GM18507 (cell line): ENCODE results near the gene APBB1IP.
"Not testable (repeated sequence)": the region's sequence is repeated elsewhere in the genome, so short reads cannot be mapped to it uniquely, and the experiment has no call there.

Source experiments
- DNase-seq: peaks from one replicate; pipeline ENCODE4 v3.0.0; 2011; ENCODE audit warnings: low read depth; ENCODE audit not compliant: insufficient read length; ENCODE audit errors: extremely low spot score
- FAIRE-seq: peaks from 2 replicates; lab custom pipeline; 2011; peaks lifted over from hg19 to GRCh38; lab: Jason Lieb, UNC

Gene APBB1IP, protein sequence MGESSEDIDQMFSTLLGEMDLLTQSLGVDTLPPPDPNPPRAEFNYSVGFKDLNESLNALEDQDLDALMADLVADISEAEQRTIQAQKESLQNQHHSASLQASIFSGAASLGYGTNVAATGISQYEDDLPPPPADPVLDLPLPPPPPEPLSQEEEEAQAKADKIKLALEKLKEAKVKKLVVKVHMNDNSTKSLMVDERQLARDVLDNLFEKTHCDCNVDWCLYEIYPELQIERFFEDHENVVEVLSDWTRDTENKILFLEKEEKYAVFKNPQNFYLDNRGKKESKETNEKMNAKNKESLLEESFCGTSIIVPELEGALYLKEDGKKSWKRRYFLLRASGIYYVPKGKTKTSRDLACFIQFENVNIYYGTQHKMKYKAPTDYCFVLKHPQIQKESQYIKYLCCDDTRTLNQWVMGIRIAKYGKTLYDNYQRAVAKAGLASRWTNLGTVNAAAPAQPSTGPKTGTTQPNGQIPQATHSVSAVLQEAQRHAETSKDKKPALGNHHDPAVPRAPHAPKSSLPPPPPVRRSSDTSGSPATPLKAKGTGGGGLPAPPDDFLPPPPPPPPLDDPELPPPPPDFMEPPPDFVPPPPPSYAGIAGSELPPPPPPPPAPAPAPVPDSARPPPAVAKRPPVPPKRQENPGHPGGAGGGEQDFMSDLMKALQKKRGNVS

DNA sequence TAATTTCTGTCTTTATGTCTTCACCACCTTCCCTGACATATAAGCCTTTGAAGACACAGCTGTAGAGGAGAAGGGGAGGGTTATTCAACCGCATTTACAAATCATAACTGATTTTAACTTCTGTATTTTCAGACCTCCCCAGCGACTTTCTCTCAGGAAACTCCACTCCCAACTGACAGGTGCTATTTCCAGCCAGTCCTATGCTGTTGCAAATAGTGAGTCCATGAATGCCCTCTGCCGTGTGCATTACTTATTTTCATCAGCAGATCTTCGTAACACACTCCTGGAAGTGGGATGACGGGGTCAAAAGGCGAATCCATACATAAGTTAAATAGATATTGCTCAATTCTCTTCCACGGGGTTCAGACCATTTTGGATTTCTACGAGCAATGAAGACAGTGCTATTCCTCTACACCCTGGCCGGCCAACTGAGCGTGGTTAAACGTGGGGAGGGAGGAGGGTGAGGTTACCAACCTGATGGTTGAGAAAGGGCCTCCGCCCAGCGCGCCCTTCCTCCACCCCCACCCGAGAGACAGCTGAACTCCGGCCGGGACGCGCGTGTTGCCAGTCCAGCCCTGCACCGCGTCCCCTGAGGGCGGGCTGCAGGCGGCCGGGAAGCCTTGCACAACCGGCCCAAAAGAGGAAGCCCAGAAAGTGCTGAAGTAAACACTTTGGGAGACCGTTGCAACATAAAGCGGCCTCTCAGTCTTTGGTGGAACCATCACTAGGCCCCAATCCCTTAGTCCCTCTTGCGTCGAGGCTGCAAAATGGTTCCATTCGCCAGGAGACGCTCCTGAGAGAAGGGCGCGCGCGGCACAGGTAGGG is at the start of gene APBB1IP:
Gene APBB1IP, plus strand, starts transcription at position 705 of the 825 bp plus-strand sequence. CDS start 53,986 bp downstream, outside the sequence.
- DNase-seq, result no peak
- FAIRE-seq, result peak; percentile 91

DNA sequence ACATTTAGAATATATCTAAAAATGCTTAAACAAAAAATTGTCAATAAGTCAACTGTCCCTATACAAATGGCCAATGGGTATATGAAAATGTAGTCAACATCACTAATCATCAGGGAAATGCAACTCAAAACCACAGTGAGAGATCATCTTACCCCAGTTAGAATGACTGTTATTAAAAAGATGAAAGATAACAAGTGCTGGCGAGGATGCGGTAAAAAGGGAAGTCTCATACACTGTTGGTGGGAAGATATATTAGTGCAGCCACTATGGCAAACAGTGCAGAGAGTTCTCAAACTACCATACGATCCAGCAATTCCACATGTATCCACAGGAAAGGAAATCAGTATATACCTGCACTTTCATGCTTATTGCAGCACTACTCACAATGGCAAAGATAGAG is 48.6 kb upstream of the APBB1IP start:
- DNase-seq (no peak), FAIRE-seq (peak; percentile 24)

DNA sequence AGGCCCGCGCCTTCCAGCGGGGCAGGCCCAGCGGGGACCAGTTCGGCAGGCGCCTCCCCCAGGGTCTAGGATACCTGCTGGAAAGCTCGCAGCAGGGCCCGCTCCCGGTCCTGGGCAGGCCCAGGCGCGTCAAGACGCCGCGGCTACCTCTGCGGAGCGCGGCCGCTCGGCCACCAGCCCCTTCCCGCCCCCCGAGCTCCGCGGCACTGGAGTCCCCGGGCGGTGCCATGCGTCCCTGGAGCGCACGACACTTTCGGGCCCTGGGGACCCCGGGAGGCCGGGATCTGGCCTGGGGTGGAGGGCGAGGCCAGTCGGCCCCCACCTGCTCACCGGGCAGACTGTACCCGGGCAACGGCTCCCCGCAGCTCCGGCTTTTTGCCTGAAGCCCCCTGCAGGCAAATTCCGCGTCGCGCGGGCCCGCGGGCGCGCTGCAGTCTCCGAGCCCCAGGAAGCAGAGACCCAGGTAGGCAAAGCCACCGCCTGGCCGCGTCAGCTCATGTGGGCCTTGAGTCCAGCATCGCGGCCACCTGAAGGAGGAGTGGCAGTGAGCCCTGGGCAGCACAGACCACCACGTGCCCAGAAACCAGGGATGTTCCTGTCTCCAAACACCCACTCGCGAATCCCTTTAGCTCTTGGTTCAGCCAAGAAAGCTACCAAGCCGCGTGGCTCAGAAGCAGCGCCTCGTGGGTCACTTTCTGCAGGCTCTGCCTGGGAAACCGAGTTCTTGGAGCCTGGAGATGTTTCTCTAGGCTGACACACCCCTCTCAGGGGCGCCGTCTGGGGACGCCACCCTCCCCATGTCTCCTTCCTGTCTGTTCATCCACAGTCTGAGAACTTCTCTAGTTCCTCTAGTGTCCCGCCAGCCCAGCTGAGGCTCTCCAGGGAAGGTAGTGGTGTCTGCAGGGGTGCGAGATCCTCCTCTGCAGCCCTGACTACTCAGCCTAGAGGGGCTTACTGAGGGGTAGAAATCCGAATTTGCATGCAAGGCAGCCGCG is 46.1 kb upstream of the APBB1IP start:
- FAIRE-seq (no peak), DNase-seq (no peak)

DNA sequence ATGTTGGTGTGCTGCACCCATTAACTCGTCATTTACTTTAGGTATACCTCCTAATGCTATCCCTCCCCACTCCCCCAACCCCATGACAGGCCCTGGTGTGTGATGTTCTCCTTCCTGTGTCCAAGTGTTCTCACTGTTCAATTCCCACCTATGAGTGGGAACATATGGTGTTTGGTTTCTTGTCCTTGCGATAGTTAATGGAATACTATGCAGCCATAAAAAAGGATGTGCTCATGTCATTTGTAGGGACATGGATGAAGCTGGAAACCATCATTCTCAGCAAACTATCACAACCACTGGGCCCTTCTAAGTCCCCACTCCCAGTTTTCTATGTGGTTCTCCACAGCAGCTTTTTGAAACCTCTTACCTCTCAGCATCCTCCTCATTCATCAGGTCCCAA is 39.8 kb upstream of the APBB1IP start:
- FAIRE-seq, DNase-seq: not testable (repeated sequence)

DNA sequence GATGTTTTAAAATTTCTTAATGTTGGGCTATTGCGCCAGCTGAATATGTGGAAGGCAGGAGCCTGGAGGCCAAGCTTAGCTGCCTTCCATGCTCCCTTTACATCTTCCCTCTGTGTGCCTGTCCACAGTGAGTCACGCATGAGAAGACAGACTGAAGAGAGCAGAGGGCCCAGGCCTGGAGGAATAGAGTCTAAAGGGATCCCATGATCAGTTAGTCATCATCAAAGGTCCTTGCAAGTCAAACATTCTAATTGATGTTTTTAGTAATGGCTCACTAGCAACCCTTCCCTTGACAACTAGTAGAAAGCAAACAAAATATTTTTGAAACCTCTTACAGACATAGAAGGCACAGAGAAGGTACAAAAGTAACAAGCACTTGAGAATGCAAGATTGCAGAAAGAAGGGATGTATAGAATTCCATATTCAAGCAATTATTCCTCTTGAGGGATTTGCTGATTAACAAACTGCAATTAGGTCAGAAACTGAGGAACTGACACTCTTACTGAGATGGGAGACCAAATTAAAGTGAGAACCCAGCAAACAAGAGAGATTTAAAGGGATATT is 30.7 kb upstream of the APBB1IP start:
- DNase-seq (no peak), FAIRE-seq (no peak)

DNA sequence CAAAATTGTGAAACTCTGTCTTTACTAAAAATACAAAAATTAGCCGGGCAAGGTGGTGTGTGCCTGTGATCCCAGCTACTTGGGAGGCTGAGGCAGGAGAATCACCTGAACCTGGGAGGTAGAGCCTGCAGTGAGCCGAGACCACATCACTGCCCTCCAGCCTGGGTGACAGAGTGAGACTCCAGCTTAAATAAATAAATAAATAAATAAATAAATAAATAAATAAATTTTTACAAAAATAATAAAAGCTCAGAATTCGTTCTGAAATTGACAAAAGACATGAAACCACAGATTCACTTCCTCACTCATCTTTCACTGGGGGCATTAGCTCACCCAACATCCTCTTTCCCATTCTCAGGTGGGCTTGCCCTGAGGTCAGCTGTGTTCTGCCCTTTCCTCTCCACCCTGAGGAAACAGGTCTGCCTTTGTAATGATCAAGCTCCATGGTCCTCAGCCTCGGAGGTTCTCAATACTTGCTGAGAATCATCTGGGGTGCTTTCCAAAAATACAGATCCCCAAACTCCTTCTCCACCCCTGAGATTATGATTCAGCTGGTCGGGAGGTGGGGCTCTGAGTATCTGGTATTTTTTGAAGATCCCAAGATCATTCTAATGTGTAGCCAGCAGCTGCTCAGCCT is 29.2 kb upstream of the APBB1IP start:
- DNase-seq (no peak), FAIRE-seq (peak; percentile 73)

DNA sequence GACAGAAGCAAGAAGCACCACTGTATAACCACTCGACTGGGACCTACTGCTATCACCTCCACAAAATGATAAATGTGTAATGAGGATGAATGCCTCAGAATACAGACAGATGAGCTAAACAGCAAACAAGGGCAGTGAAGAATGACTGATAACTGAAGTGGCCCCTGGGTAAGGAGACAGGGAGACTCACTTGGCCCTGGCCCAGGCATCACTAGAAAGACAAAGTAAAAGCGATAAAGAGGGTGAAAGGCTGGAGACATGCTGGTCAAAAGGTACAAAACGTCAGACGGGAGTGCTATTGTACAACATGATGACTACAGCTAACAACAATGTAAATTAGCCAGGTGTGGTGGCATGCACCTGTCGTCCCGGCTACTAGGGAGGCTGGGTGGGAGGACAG is 27.8 kb upstream of the APBB1IP start:
- DNase-seq (no peak), FAIRE-seq (no peak)

DNA sequence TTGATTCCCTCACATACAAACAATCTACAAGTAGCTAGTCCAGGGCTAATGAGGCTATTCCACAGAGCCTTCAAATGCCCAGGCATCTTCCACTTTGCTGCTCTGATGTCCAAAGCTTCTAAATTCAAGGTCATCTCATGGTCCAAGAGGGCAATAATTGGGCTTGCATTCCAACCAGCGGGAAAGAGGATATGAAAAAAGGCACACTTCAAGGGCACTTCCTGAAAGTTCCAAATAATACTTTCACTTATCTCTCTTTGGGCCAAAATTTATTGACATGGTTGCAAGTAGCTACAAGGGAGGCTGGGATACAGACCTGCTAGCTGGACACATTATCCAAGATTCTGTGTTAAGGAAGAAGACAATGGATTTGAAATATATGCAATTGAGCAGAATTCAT is 25.2 kb upstream of the APBB1IP start:
- FAIRE-seq (no peak), DNase-seq (no peak)

DNA sequence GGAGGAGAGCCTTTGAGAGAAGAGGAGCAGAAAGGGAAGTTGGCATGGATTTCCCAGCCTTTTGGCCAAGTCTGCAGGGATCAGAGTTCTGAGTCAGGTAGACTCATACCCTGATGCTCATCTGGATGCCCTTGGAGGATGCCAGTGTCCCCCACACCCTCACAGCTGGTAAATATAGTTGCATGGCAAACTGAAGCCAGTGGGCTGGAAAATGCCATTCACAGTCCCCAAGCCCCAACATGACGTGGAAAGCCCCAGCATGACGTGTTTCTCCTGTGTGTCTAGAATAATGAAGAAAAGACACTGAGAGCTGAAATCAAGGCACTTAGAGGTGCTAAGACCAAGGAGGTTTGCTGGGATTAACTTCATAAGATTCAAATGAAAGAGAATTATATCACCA is 24.8 kb upstream of the APBB1IP start:
- no peak for FAIRE-seq
- DNase-seq, result no peak

DNA sequence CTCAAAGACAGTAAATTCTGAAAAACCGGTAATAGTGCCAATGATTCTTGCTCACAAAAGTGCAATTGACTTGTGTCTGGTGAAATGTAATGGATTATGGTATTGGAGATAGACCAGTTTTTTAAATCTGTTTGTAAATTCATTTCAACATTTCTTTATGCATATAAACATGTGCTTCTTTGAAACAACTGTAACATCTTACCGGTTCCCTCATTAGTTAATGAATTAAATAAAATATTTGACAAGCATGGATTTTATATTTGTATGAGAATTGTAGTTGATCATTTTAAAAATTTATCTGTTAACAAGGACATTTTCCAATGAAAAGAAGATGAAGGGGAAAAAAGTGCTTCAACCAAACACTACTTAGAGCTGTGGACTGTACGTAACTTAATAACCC is 21.0 kb upstream of the APBB1IP start:
- FAIRE-seq, result no peak
- no peak for DNase-seq

DNA sequence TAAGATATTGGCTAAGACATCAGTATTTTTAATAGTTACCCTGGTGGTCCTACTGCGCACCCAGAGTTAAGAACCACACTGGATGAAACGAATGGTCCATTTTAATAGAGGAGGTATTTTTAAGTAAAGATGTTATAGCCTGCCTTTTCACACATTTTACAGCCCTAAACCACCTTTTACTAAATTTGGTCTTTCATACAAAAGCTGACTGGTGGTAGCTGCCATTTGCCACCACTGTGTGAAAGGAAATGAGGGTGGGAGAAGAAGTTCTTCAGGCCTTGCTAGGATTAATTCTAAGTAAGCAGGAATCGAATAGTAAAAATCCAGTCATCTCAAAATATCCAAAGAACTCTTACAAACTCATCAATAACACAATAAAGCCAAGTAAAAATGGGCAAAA is 15.2 kb upstream of the APBB1IP start:
- no peak for DNase-seq
- FAIRE-seq, result no peak

DNA sequence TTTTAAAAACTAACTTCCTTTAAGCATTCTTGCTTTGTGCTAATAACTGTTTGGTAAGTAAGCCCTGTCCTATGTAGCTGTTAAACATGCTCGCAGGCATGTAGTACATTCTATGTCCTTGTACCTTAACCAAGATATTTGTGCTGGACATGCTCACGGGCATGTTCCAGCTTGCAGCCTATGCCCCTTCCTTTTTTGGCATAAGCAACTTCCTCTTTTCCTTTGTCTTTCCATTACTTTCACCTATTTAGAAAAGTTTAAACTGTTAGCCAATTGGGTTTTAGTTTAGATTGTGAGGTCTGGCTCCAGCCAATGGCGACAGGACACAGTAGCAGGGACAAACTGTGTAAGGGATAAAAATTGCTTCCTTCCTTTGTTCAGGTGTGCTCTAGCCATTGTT is 14.4 kb upstream of the APBB1IP start:
- FAIRE-seq (no peak), DNase-seq (no peak)

DNA sequence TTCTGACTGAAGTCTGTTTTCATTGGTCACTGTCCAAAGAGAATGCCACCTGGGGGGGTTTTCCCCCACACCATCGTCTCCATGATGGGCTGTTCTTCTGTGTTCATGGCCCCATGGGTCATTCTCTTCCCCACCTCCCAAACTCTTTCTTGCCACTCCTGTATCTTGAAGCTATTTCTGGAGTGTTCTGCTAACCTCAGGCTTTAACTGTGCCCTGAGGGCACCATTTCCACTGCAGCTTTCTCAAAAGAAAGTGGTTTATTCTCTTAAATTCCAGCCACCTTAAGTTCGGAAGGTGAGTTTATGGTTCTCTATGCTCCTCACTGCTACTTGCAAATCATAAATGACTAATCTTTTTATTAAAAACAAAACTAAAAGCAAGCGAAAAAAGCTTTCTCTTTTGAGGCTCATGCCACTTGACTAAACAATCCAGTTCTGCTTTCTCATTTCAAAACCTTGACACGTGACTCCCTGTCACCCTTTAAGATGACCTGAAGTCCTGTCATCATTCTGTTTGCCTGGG is 7.4 kb upstream of the APBB1IP start:
- peak; percentile 99 for FAIRE-seq
- peak; percentile 58 for DNase-seq

DNA sequence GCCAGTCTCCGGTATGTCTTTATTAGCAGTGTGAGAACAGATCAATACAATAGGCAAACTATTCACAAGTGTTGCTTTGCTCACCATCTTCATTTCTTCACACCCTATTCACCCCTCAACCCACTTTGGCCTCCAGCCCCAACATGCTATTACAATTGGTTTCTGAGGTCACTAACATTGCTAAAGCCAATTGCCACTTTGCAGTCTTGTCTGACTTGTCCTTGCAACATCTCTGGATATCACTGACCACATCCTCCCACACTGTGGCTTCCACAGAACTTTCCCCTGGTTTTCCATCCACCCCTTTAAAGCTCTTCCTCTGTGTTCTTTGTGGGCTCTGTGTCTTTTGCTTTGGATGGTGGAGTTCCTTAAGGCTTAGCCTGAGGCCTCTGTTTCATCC is 5.2 kb upstream of the APBB1IP start:
- FAIRE-seq, result peak; percentile 63
- DNase-seq, result no peak

DNA sequence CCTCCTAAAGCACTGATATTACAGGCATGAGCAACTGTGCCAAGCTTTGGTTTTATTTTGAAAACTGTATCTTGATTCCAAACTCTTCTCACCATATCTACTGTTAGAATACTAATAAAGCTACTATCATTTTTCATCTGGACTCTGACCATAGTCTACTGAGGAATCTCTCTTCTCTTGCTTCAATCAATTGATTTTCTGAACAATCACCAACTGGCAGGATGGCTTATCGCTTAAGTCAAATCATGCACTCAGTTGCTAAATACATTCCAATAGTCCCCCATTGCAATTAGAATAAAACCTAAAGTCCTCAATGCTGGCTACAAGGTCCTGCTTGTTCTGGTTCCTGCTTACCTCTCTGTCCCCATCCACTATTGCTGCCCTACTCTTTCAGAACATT is 2.3 kb upstream of the APBB1IP start:
- FAIRE-seq (no peak), DNase-seq (no peak)

DNA sequence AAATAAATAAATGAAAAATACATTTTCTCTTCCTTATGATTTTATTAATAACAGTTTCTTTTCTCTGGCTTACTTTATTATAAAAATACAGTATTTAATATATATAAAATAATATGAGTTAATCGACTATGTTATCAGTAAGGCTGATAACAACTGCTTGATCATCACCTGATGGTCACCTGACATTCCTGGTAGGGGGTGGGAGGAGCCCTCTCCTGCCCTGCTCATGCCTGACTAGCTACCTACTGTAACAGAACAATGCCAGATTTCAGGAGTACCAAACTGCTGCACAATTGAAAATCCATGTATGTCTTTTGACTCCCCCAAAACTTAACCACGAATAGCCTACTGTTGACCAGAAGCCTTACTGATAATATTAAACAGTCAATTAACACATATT is 1.3 kb upstream of the APBB1IP start:
- FAIRE-seq, result peak; percentile 66
- no peak for DNase-seq

DNA sequence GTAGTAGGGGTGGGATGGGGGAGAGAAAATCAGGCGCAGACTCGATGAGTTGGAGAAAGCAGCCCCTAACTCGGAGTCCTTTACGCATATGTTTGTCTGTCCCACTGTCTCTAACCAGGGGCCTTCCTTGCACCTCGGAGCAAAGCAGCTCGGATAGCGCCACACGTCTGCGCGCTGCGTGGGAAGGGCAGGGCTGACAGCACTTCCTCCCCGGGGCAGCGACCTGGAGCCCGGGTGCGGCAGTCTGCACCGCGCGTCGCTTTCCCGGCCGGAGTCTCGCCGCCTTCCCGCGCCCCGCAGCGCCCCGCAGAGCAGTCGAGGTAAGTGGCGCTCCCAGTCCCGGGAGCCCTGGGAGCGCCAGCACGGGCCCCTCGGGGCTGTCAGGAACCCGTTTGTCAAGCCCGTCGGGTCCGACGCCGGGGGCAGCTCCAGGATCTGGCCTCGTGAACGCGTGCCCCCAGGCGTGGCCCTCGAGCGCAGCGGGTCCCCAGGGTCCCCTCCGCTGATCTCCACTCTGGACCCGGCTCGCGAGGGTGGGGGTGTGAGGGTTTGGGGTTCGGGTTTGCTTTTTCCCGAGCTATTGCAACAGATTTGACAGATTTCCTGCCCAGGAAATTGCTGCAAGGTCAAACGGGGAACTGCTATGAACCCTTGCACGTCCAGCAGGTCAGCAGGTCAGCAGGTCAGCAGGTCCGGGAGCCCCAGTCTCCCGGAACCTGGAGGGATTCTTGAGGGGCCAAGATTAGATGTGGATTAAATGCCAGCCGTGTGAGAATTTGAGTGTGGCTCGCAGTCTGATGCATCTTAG is 597 bp downstream of the APBB1IP start:
- FAIRE-seq, result no peak
- DNase-seq, result no peak
